GM18520 (cell line): ENCODE data around the gene PHACTR1.

Experiments used
- ATAC-seq: cut with Tn5 transposase; IDR thresholded peaks from one replicate; pipeline ENCODE4 v1.9.1; 2021; ENCODE audit not compliant: unreplicated experiment

The PHACTR1 gene

GRCh38 chr6:12800120-12800519 is 83.6 kb downstream of the PHACTR1 start:
- no peak for ATAC-seq

GRCh38 chr6:12801141-12801540 is 84.6 kb downstream of the PHACTR1 start:
- ATAC-seq, result no peak

GRCh38 chr6:12802440-12802839 is 85.9 kb downstream of the PHACTR1 start:
- ATAC-seq, result no peak

GRCh38 chr6:12803486-12803885 is 86.9 kb downstream of the PHACTR1 start:
- no peak for ATAC-seq

GRCh38 chr6:12804952-12805645 is 88.5 kb downstream of the PHACTR1 start:
- no peak for ATAC-seq

- no peak for ATAC-seq
Measured at GRCh38 chr6:12806136-12806535, 89.6 kb downstream of the PHACTR1 start.

- ATAC-seq, result no peak
Measured at GRCh38 chr6:12806796-12807195, 90.2 kb downstream of the PHACTR1 start.

- no peak for ATAC-seq
Measured at GRCh38 chr6:12811519-12811918, 95.0 kb downstream of the PHACTR1 start.

- ATAC-seq, result no peak
Measured at GRCh38 chr6:12813321-12813720, 96.8 kb downstream of the PHACTR1 start.

GRCh38 chr6:12814015-12814414 is 97.4 kb downstream of the PHACTR1 start:
- ATAC-seq, result no peak

GRCh38 chr6:12815089-12815488 is 98.5 kb downstream of the PHACTR1 start:
- ATAC-seq, result no peak

GRCh38 chr6:12815884-12816600 is 99.5 kb downstream of the PHACTR1 start:
- ATAC-seq, result no peak

GRCh38 chr6:12818324-12818723 is 101.8 kb downstream of the PHACTR1 start:
- ATAC-seq, result no peak

- no peak for ATAC-seq
Measured at GRCh38 chr6:12823847-12824246, 107.3 kb downstream of the PHACTR1 start.

- ATAC-seq, result no peak
Measured at GRCh38 chr6:12826584-12826983, 110.0 kb downstream of the PHACTR1 start.

- ATAC-seq, result no peak
Measured at GRCh38 chr6:12827921-12828320, 111.4 kb downstream of the PHACTR1 start.

GRCh38 chr6:12832226-12832735 is 115.7 kb downstream of the PHACTR1 start:
- no peak for ATAC-seq

GRCh38 chr6:12836009-12836408 is 119.4 kb downstream of the PHACTR1 start:
- ATAC-seq, result no peak

- ATAC-seq, result no peak
Measured at GRCh38 chr6:12841619-12842018, 125.1 kb downstream of the PHACTR1 start.

- ATAC-seq, result no peak
Measured at GRCh38 chr6:12842114-12842513, 125.5 kb downstream of the PHACTR1 start.

- ATAC-seq, result no peak
Measured at GRCh38 chr6:12842658-12843057, 126.1 kb downstream of the PHACTR1 start.
